Gastroesophageal sphincter (tissue), 4 donors: ENCODE results near the gene EXOC3L1. TPM values are rescaled to one million over a fixed set of nuclear protein-coding genes. Genes with fewer than 3 reads are reported as not detected.

Experiments
- ATAC-seq: fragments of 150-250 bp; one replicate; pipeline ENCODE4 v1.9.1; 2016; ENCODE audit warnings: mild to moderate bottlenecking, moderate library complexity
- H3K27ac ChIP-seq, 4 donors: fragments of 200-600 bp; sonication (generic) in 3 of 4; 1 replicate in 3 of 4; 2 replicates in 1 of 4; pipeline ENCODE4 v1.5.1; 2016 to 2019
- H3K27me3 ChIP-seq: fragments of 200-600 bp; sonication (generic); one replicate; pipeline ENCODE4 v1.5.1; 2019
- H3K36me3 ChIP-seq, 2 donors: fragments of 200-600 bp; sonication (generic); one replicate each; pipeline ENCODE4 v1.5.1; 2019; ENCODE audit warnings: control low read depth in 1 of 2
- H3K4me1 ChIP-seq, 3 donors: fragments of 200-600 bp; sonication (generic); 1 replicate in 2 of 3; 2 replicates in 1 of 3; pipeline ENCODE4 v1.5.1; 2016 to 2019; ENCODE audit warnings: control low read depth in 2 of 3
- H3K4me3 ChIP-seq, 2 donors: fragments of 200-600 bp; sonication (generic); one replicate each; pipeline ENCODE4 v1.5.1; 2019; ENCODE audit warnings: mild to moderate bottlenecking in 1 of 2, moderate library complexity in 1 of 2
- H3K9me3 ChIP-seq, 3 donors: fragments of 200-600 bp; sonication (generic); one replicate each; pipeline ENCODE4 v1.5.1; 2017 to 2019; ENCODE audit warnings: control low read depth in 2 of 3
- CTCF ChIP-seq, 4 experiments: fragments of 200-600 bp in 2 of 4; fragments of 450-650 bp in 2 of 4; sonication (generic) in 1 of 4; IDR thresholded peaks; one replicate each; pipeline ENCODE4 v1.5.1; 2017 to 2019; ENCODE audit warnings: antibody characterized with exemption in 4 of 4, mild to moderate bottlenecking in 2 of 4, moderate library complexity in 2 of 4
- EP300 ChIP-seq: sonication (generic); formaldehyde crosslinking; IDR thresholded peaks from one replicate; pipeline ENCODE4 v1.6.1; 2017; ENCODE audit warnings: antibody characterized with exemption, mild to moderate bottlenecking
- POLR2A ChIP-seq, 2 donors: fragments of 450-650 bp; IDR thresholded peaks; one replicate each; pipeline ENCODE4 v1.6.1; 2017; ENCODE audit warnings: antibody characterized with exemption in 2 of 2, mild to moderate bottlenecking in 2 of 2, moderate library complexity in 1 of 2
- POLR2AphosphoS5 ChIP-seq: sonication (generic); formaldehyde crosslinking; IDR thresholded peaks from one replicate; pipeline ENCODE4 v1.6.1; 2017; ENCODE audit warnings: antibody characterized with exemption
- WGBS, 2 donors: methylation state at CpG; one replicate each; pipeline ENCODE4 v1.1.5; 2018; ENCODE audit warnings: low coverage in 1 of 2; 5-methylcytosine and 5-hydroxymethylcytosine counted together
- total RNA-seq, 4 donors: library from RNA; depleted of rRNA; stranded (reverse); fragments of >200 nt; gene quantifications; one replicate each; pipeline ENCODE4 v1.1.0, GENCODE V29; 2016

Gene EXOC3L1
- total RNA-seq, 4 donors from 2014 or later: 1.6 to 6.1 (median 2.6) TPM

- H3K27ac ChIP-seq: peak overlapping the region; percentile 72 to 97 (median 93)
- H3K4me3 ChIP-seq: peak overlapping the region; percentile 13 to 57
- 75 to 82% methylated on average over 1 of the region's 1 CpG for WGBS, 2 donors
- TF ChIP-seq EP300 (no peak), CTCF (IDR thresholded peaks at IDR 0.05) (no peak), POLR2A (IDR thresholded peaks at IDR 0.05) (no peak), POLR2AphosphoS5 (no peak)
- peaks cover 2 to 96% (median 43%) of the 10 kb centered on the region in 3 donors for H3K4me1 ChIP-seq
- H3K9me3 ChIP-seq: no peaks in the 10 kb centered on the region
- peaks cover 0 to 20% of the 10 kb centered on the region in 2 donors for H3K36me3 ChIP-seq
- no peaks in the 10 kb centered on the region for H3K27me3 ChIP-seq
- no peak for ATAC-seq
Observed at GRCh38 chr16:67173323-67173722, 16.6 kb downstream of the EXOC3L1 start.

- WGBS, 2 donors: 34 to 53% methylated on average over 5 to 10 of the region's 14 CpGs
- peak overlapping the region; percentile 36 to 60 for H3K4me3 ChIP-seq
- peaks cover 2% of the 10 kb centered on the region for H3K27me3 ChIP-seq
- peaks cover 0 to 28% of the 10 kb centered on the region in 2 donors for H3K36me3 ChIP-seq
- peaks cover 2 to 99% (median 37%) of the 10 kb centered on the region in 3 donors for H3K4me1 ChIP-seq
- H3K9me3 ChIP-seq: no peaks in the 10 kb centered on the region
- peak; percentile 17 for ATAC-seq
- TF ChIP-seq CTCF (IDR thresholded peaks at IDR 0.05) (no peak), EP300 (no peak), POLR2AphosphoS5 (peak; percentile 30), POLR2A (IDR thresholded peaks at IDR 0.05) (no peak)
- peak overlapping the region; percentile 76 to 97 (median 95) for H3K27ac ChIP-seq
Observed at GRCh38 chr16:67170949-67171649, 18.8 kb downstream of the EXOC3L1 start.

- Histone ChIP-seq H3K36me3 (peaks cover 0 to 23% of the 10 kb centered on the region in 2 donors), H3K9me3 (no peaks in the 10 kb centered on the region), H3K27me3 (peaks cover 9% of the 10 kb centered on the region), H3K4me3 (peak within 1 kb of the TSS; percentile 36 to 60), H3K4me1 (peaks cover 2 to 99% (median 42%) of the 10 kb centered on the region in 3 donors), H3K27ac (peak within 1 kb of the TSS; percentile 76 to 97 (median 95))
- TF ChIP-seq EP300 (no peak), POLR2AphosphoS5 (peak; percentile 46), CTCF (IDR thresholded peaks at IDR 0.05) (peak in 2 of 4 experiments; percentile 8 to 33), POLR2A (IDR thresholded peaks at IDR 0.05) (peak; percentile 47 to 48)
- ATAC-seq: peak; percentile 70
- WGBS, 2 donors: 0% methylated on average over 1 of the region's 50 CpGs; no CpG with 5 or more reads in 1 of the 2 donors
Observed at GRCh38 chr16:67170168-67170948, 19.6 kb downstream of the EXOC3L1 start, which contains the start of gene NOL3. TSS of gene NOL3 (plus strand) at chr16:67170538.

- peaks cover 2 to 99% (median 44%) of the 10 kb centered on the region in 3 donors for H3K4me1 ChIP-seq
- no peak for ATAC-seq
- H3K9me3 ChIP-seq: no peaks in the 10 kb centered on the region
- H3K27me3 ChIP-seq: peaks cover 11% of the 10 kb centered on the region
- H3K36me3 ChIP-seq: peaks cover 0 to 19% of the 10 kb centered on the region in 2 donors
- peak overlapping the region; percentile 76 to 97 (median 95) for H3K27ac ChIP-seq
- WGBS, 2 donors: 0 to 2% methylated on average over 7 to 15 of the region's 24 CpGs
- TF ChIP-seq POLR2AphosphoS5: no peak
- no peak for TF ChIP-seq POLR2A (IDR thresholded peaks at IDR 0.05)
- peak in 3 of 4 experiments; percentile 29 to 63 (median 33) for TF ChIP-seq CTCF (IDR thresholded peaks at IDR 0.05)
- TF ChIP-seq EP300: no peak
- peak overlapping the region; percentile 36 to 60 for H3K4me3 ChIP-seq
Observed at GRCh38 chr16:67169642-67170167, 20.2 kb downstream of the EXOC3L1 start.
